ENCODE measurements around the gene TM9SF1.

The TM9SF1 gene

GRCh38 chr14:24196071-24197055 lies 1.1 kb upstream of the TM9SF1 start:
- no peak for DNase-seq (ENCODE audit: low read depth)

- no peak for DNase-seq (ENCODE audit: low read depth)
Measured at GRCh38 chr14:24194873-24195185, 412 bp downstream of the TM9SF1 start.

- DNase-seq (ENCODE audit: low read depth) = no peak
Measured at GRCh38 chr14:24194186-24194872, 912 bp downstream of the TM9SF1 start.

- no peak for DNase-seq (ENCODE audit: low read depth)
Measured at GRCh38 chr14:24192933-24193332, 2.3 kb downstream of the TM9SF1 start.

- no peak for DNase-seq (ENCODE audit: low read depth)
Measured at GRCh38 chr14:24190416-24190815, 4.8 kb downstream of the TM9SF1 start.

GRCh38 chr14:24189460-24189859 lies 5.8 kb downstream of the TM9SF1 start:
- DNase-seq (ENCODE audit: low read depth) = no peak

GRCh38 chr14:24189059-24189375 lies 6.2 kb downstream of the TM9SF1 start:
- no peak for DNase-seq (ENCODE audit: low read depth)

DNA sequence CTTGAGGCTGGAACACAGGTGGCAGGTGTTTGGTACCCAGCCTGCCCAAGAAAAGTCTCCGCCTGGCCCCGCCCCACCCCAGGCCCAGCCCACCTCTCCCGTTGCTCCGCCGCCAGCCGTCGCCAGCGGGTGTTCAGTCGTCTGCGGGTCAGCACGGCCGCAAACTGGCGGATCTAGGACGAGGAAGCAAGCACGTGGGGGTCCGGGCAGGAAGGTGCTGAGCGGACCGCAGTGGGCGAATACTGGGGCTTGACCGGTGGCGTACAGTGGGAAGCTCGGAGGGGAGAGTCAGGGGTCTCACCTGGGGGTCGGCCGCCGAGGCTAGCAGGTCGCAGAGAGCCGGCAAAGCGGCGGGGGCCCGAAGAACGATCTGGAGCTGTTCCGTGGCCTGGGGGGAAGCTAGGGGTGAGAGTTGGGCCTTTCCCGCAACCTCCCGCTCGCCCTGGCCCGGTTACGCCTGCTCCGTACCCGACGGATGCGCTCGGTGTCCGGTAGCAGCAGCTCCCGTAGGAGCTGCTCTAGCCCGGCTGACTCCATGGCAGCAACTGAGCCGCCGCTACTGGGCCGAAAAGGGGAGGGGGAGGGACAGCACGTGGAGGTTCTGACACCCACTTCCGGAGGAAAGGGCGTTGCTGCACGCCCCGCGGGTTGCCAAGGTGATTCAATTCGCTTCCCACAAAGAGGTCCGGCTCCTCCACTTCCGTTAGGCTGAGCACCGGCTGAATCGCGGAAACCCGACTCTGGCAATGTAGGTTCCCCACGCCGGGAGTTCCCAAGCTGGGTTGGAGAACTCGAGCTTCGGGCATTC lies 6.8 kb downstream of the TM9SF1 start, which contains the start of gene IPO4:
TSS of gene IPO4 (minus strand) at position 566 of the 808 bp plus-strand sequence. CDS start at position 537, 29 bp downstream.
- DNase-seq (ENCODE audit: low read depth) = peak; percentile 95

GRCh38 chr14:24187539-24187915 lies 7.7 kb downstream of the TM9SF1 start:
- DNase-seq (ENCODE audit: low read depth) = no peak

DNA sequence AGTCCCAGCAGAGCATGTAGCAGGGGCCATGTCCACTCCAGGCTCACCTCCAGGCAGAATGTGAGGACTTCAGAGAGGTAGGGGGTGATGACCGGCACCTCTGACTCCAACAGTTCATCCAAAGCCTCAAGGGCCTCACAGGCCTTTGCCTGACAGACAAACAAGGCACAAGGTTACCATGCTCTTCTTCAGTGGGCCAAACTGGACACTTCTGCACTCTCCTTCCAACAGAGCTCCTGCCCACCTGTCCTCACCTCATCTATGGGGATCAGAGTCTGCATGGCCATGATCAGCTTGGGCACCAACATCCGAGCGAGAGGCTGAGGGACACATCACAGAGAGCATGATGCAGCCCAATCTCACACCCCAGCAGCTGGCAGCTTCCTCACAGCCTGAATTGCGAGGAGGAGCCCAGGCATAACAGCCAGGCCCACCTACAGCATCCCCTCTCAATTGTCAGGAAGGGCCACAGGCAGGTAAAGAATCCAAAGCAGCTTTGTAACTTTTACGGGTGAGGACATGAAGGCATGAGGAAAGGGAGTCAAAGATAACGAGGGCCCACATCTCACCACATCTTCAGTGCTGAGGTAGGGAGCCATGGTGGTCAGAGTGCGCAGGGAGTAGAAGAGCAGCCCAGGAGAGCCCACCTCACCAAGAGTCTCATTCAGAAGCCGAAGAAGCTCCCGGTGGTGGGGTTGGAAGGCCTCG lies 8.3 kb downstream of the TM9SF1 start:
- DNase-seq (ENCODE audit: low read depth) = no peak

- no peak for DNase-seq (ENCODE audit: low read depth)
Measured at GRCh38 chr14:24185741-24186140, 9.5 kb downstream of the TM9SF1 start.

- DNase-seq (ENCODE audit: low read depth) = no peak
Measured at GRCh38 chr14:24185026-24185425, 10.2 kb downstream of the TM9SF1 start.

- DNase-seq (ENCODE audit: low read depth) = no peak
Measured at GRCh38 chr14:24184104-24184970, 10.9 kb downstream of the TM9SF1 start.

GRCh38 chr14:24183014-24183481 lies 12.2 kb downstream of the TM9SF1 start:
- DNase-seq (ENCODE audit: low read depth) = no peak

GRCh38 chr14:24182110-24182882 lies 12.9 kb downstream of the TM9SF1 start:
- DNase-seq (ENCODE audit: low read depth) = no peak

DNA sequence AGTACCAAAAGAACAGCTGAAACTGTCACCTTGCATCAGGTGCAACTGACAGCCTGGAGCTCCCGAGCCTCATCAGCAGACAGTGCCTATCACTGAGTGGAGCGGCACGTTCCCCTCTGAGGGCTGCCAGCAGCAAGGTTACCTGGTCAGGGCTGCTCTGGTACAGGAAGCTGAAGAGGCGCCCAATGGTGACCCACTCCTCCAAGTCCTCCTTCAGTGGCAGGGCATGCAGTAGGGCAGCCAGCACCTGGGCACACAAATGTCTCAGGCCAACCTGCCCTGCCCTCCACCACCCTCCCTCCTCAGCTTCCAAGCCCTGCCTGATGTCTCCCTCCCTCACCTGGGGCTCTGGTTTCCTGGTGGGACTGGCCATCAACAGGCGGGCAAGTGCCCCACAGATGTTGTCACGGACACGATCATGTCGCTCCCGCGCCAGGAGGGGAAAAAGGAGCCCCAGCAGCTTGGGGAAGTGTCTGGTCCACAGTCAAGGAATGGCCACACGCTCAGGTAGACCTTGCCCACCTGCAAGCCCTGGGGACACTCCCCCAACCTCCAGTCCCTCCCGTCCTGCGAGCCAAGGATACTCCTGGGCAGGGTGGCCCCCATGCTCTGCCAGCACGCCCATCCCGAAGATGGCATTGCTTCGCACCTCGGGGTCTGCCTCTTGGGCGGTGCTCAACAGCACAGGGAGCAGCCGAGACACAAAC lies 13.7 kb downstream of the TM9SF1 start:
- no peak for DNase-seq (ENCODE audit: low read depth)

- DNase-seq (ENCODE audit: low read depth) = no peak
Measured at GRCh38 chr14:24179961-24180796, 15.1 kb downstream of the TM9SF1 start.

GRCh38 chr14:24179294-24179960 lies 15.8 kb downstream of the TM9SF1 start:
- no peak for DNase-seq (ENCODE audit: low read depth)

All from stimulated activated CD4-positive, alpha-beta T cell treated with anti-CD3 and anti-CD28 coated beads, Interleukin-2, amount 100 ng/mL, for 4 hours (primary cell).